GM23248 (cell line): ENCODE measurements around the gene ACBD7. TPM values are rescaled to one million over a fixed set of nuclear protein-coding genes. Genes with fewer than 3 reads are reported as not detected.

ENCODE experiments used
- DNase-seq: peaks from one replicate; pipeline ENCODE4 v3.0.0-alpha.2; 2015
- H2AFZ ChIP-seq: fragments of 200-600 bp; sonication (generic); 2 replicates; pipeline ENCODE4 v1.6.1; 2016; ENCODE audit warnings: antibody characterized with exemption
- H3F3A ChIP-seq: fragments of 200-600 bp; sonication (generic); 2 replicates; pipeline ENCODE4 v1.6.1; 2016; ENCODE audit warnings: mild to moderate bottlenecking, antibody characterized with exemption, mixed run types; ENCODE audit not compliant: insufficient read depth
- H3K27ac ChIP-seq: fragments of 200-600 bp; sonication (generic); 2 replicates; pipeline ENCODE4 v1.5.1; 2016; ENCODE audit warnings: mild to moderate bottlenecking
- H3K27me3 ChIP-seq: fragments of 200-600 bp; sonication (generic); replicated peaks from 2 replicates; pipeline ENCODE4 v1.6.1; 2016; ENCODE audit warnings: mild to moderate bottlenecking; ENCODE audit not compliant: insufficient read depth
- H3K36me3 ChIP-seq: fragments of 200-600 bp; sonication (generic); 2 replicates; pipeline ENCODE4 v1.6.1; 2016; ENCODE audit warnings: low read depth, mild to moderate bottlenecking
- H3K4me1 ChIP-seq: fragments of 200-600 bp; sonication (generic); 2 replicates; pipeline ENCODE4 v1.6.1; 2016; ENCODE audit warnings: mild to moderate bottlenecking; ENCODE audit not compliant: insufficient read depth
- H3K4me2 ChIP-seq: fragments of 200-600 bp; sonication (generic); one replicate; pipeline ENCODE4 v1.6.1; 2016; ENCODE audit warnings: mild to moderate bottlenecking; ENCODE audit not compliant: unreplicated experiment
- H3K4me3 ChIP-seq: fragments of 200-600 bp; sonication (generic); 2 replicates; pipeline ENCODE4 v1.5.1; 2016; ENCODE audit warnings: mild to moderate bottlenecking
- H3K79me2 ChIP-seq: fragments of 200-600 bp; sonication (generic); 2 replicates; pipeline ENCODE4 v1.6.1; 2016; ENCODE audit warnings: mild to moderate bottlenecking; ENCODE audit not compliant: insufficient read depth
- H3K9ac ChIP-seq: fragments of 200-600 bp; sonication (generic); 2 replicates; pipeline ENCODE4 v1.6.1; 2016; ENCODE audit warnings: mild to moderate bottlenecking
- H3K9me2 ChIP-seq: fragments of 200-600 bp; sonication (generic); 2 replicates; pipeline ENCODE4 v1.6.1; 2016; ENCODE audit warnings: mixed run types, mild to moderate bottlenecking, moderate library complexity; ENCODE audit not compliant: insufficient read depth
- H3K9me3 ChIP-seq: fragments of 200-600 bp; sonication (generic); one replicate; pipeline ENCODE4 v1.6.1; 2017; ENCODE audit warnings: low read depth
- H4K20me1 ChIP-seq: fragments of 200-600 bp; sonication (generic); 2 replicates; pipeline ENCODE4 v1.6.0; 2016; ENCODE audit not compliant: insufficient read depth
- EZH2 ChIP-seq: fragments of 200-600 bp; sonication (generic); IDR thresholded peaks from 2 replicates; pipeline ENCODE4 v1.6.1; 2018; ENCODE audit warnings: antibody characterized with exemption, mild to moderate bottlenecking; ENCODE audit not compliant: insufficient read depth, poor library complexity, severe bottlenecking
- EZH2phosphoT487 ChIP-seq: fragments of 200-600 bp; sonication (generic); IDR thresholded peaks from 2 replicates; pipeline ENCODE4 v1.6.1; 2018; ENCODE audit warnings: antibody characterized with exemption, moderate library complexity, mild to moderate bottlenecking, low read depth; ENCODE audit not compliant: insufficient read depth
- WGBS, 2 experiments: methylation state at CpG; one replicate each; pipeline ENCODE4 v1.1.6; 2015 to 2017; ENCODE audit warnings: low lambda C conversion rate in 2 of 2, low coverage in 1 of 2; ENCODE audit errors: missing lambda C conversion rate in 2 of 2; 5-methylcytosine and 5-hydroxymethylcytosine counted together
- in situ Hi-C: fragments of 300-500 bp; cut with MboI; formaldehyde crosslinking; loops from 2 replicates; pipeline ENCODE4 v1.15.0; 2020
- polyA plus RNA-seq: library from polyadenylated mRNA; unstranded; fragments of >200 nt; fragmentation: Nextera tagmentation; extraction: Ambion mirVana; gene quantifications from 2 replicates; pipeline ENCODE4 v1.2.1, GENCODE V29; 2016
- total RNA-seq: library from RNA; depleted of rRNA; stranded (reverse); fragments of >200 nt; shearing (Covaris generic); gene quantifications from 2 replicates; pipeline ENCODE4 v1.2.3, GENCODE V29; 2014

ACBD7 gene
- total and polyA plus RNA-seq, 2 experiments from 2014 or later = 0.11 TPM; not detected in 1

DNA sequence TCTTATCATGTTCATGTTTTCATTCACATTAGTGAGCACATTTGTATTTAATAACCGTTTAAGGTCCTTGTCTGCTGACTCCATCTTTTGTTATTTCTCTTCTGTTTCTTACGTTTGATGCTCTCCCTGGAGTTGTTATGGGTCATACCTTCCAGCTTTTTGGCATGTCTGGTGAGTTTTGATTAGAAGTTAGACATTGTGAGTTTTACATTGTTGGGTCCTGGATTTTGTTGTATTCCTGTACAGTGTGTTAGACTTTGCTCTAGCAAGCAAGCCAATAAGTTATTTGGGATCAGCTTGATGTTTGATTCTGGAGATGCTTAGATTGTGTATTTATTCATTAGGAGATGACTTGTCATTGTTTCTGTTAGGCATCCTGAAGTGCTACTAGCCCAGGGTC, 27.9 kb downstream of the ACBD7 start:
- no peaks in the 10 kb centered on the region for H3K9me3 ChIP-seq
- no peaks in the 10 kb centered on the region for H4K20me1 ChIP-seq
- no peaks in the 10 kb centered on the region for H3K9me2 ChIP-seq
- no peaks in the 10 kb centered on the region for H3K4me1 ChIP-seq
- no peak for TF ChIP-seq EZH2phosphoT487
- TF ChIP-seq EZH2 = no peak
- H3K9ac ChIP-seq = no peak overlapping the region
- 0 out of 2 replicates have a peak, but pooled peaks cover 4% of the 10 kb centered on the region for H3K27me3 ChIP-seq
- no peak overlapping the region for H3K4me3 ChIP-seq
- no peak overlapping the region for H3K27ac ChIP-seq
- no peaks in the 10 kb centered on the region for H3F3A ChIP-seq
- no peak overlapping the region for H2AFZ ChIP-seq
- no peaks in the 10 kb centered on the region for H3K79me2 ChIP-seq
- 49 to 54% methylated on average over 2 of the region's 2 CpGs for WGBS, 2 experiments
- DNase-seq = no peak
- no peaks in the 10 kb centered on the region for H3K36me3 ChIP-seq
- no peak overlapping the region for H3K4me2 ChIP-seq
- in situ Hi-C loops = no loop called here

DNA sequence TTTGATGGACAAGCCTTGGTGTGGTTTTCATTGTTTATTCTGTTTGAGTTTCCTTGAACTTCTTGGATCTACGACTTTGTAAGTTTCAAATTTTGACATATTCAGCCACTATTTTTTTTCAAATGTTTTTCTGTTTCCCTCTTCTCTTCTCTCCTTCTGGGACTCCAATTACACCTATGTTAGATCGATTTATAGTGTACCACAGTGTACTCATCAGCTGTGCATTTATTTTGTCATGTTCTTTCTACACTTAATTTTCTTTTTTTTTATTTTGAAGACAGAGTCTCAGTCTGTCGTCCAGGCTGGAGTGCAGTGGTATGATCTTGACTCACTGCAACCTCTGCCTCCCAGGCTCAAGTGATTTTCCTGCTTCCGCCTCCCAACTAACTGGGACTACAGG, 28.7 kb downstream of the ACBD7 start:
- Histone ChIP-seq H3F3A (no peaks in the 10 kb centered on the region), H3K9me2 (no peaks in the 10 kb centered on the region), H3K79me2 (no peaks in the 10 kb centered on the region), H3K27ac (no peak overlapping the region), H3K4me3 (no peak overlapping the region), H3K9ac (no peak overlapping the region), H3K9me3 (no peaks in the 10 kb centered on the region), H3K4me2 (no peak overlapping the region), H2AFZ (no peak overlapping the region), H3K4me1 (no peaks in the 10 kb centered on the region), H4K20me1 (no peaks in the 10 kb centered on the region), H3K27me3 (0 out of 2 replicates have a peak, but pooled peaks cover 4% of the 10 kb centered on the region), H3K36me3 (no peaks in the 10 kb centered on the region)
- in situ Hi-C loops = no loop called here
- DNase-seq = no peak
- TF ChIP-seq EZH2phosphoT487 (no peak), EZH2 (no peak)
- WGBS, 2 experiments = 33 to 49% methylated on average over 4 of the region's 4 CpGs

- Histone ChIP-seq H3K27me3 (0 out of 2 replicates have a peak, but pooled peaks cover 4% of the 10 kb centered on the region), H4K20me1 (no peaks in the 10 kb centered on the region), H3K9me2 (no peaks in the 10 kb centered on the region), H3K9ac (no peak overlapping the region), H3K4me1 (no peaks in the 10 kb centered on the region), H3K27ac (no peak overlapping the region), H3K36me3 (no peaks in the 10 kb centered on the region), H3K79me2 (no peaks in the 10 kb centered on the region), H2AFZ (no peak overlapping the region), H3K9me3 (no peaks in the 10 kb centered on the region), H3F3A (no peaks in the 10 kb centered on the region), H3K4me3 (no peak overlapping the region), H3K4me2 (no peak overlapping the region)
- in situ Hi-C loops = no loop called here
- no peak for DNase-seq
- 4 to 9% methylated on average over 1 of the region's 1 CpG for WGBS, 2 experiments
- TF ChIP-seq EZH2 (no peak), EZH2phosphoT487 (no peak)
Measured at GRCh38 chr10:15058689-15059088, 29.9 kb downstream of the ACBD7 start.

DNA sequence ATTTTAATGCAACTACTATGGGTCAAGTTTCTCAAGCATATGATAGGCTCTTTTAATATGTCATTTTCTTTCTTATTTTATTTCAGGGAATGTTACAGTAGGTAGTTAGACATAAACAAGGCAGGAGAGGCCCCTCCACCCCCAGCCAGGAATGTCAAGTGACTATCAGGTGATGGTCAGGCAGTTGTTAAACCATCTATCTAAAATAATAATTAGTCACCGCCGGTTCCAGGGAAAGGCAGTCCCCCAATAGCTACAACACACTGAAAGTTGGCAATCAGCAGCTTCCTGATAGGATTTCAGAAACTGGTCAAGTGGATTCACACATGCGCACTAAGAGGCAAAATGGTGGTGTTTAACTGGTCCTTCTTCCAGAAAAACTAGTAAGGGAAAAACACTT, 35.5 kb downstream of the ACBD7 start:
- Histone ChIP-seq H3K9me2 (no peaks in the 10 kb centered on the region), H3K9me3 (no peaks in the 10 kb centered on the region), H3K36me3 (no peaks in the 10 kb centered on the region), H3K4me2 (no peak overlapping the region), H3K27me3 (0 out of 2 replicates have a peak, but pooled peaks cover 4% of the 10 kb centered on the region), H2AFZ (no peak overlapping the region), H3K27ac (no peak overlapping the region), H3K79me2 (no peaks in the 10 kb centered on the region), H4K20me1 (no peaks in the 10 kb centered on the region), H3K9ac (no peak overlapping the region), H3K4me3 (no peak overlapping the region), H3K4me1 (no peaks in the 10 kb centered on the region), H3F3A (no peaks in the 10 kb centered on the region)
- TF ChIP-seq EZH2 (no peak), EZH2phosphoT487 (no peak)
- 80 to 82% methylated on average over 3 of the region's 3 CpGs for WGBS, 2 experiments
- in situ Hi-C loops = no loop called here
- no peak for DNase-seq

- no peaks in the 10 kb centered on the region for H3K79me2 ChIP-seq
- no peak overlapping the region for H3K4me2 ChIP-seq
- H3K9me3 ChIP-seq = no peaks in the 10 kb centered on the region
- DNase-seq = no peak
- no peaks in the 10 kb centered on the region for H3K27me3 ChIP-seq
- 74 to 78% methylated on average over 7 of the region's 7 CpGs for WGBS, 2 experiments
- no peaks in the 10 kb centered on the region for H3K4me1 ChIP-seq
- H4K20me1 ChIP-seq = no peaks in the 10 kb centered on the region
- no peaks in the 10 kb centered on the region for H3K36me3 ChIP-seq
- no peaks in the 10 kb centered on the region for H3F3A ChIP-seq
- no peak overlapping the region for H3K4me3 ChIP-seq
- in situ Hi-C loops = no loop called here
- H2AFZ ChIP-seq = no peak overlapping the region
- no peak overlapping the region for H3K27ac ChIP-seq
- H3K9ac ChIP-seq = no peak overlapping the region
- H3K9me2 ChIP-seq = no peaks in the 10 kb centered on the region
- TF ChIP-seq EZH2phosphoT487 (no peak), EZH2 (no peak)
Measured at GRCh38 chr10:15052121-15052520, 36.5 kb downstream of the ACBD7 start.
